ENCODE measurements around the gene SLC17A8.

The SLC17A8 gene

GRCh38 chr12:100455896-100456295 lies 99.0 kb downstream of the SLC17A8 start:
- ATAC-seq (replicated peaks) (no peak), DNase-seq (no peak)
- Mint-ChIP-seq H3K27ac (no peak overlapping the region), H3K4me1 (no peaks in the 10 kb centered on the region), H3K4me3 (no peak overlapping the region), H3K36me3 (no peaks in the 10 kb centered on the region), H3K9me3 (no peaks in the 10 kb centered on the region), H3K27me3 (peaks cover 5 to 13% of the 10 kb centered on the region in 2 donors)

GRCh38 chr12:100458191-100458590 lies 101.3 kb downstream of the SLC17A8 start:
- Mint-ChIP-seq H3K4me1 (no peaks in the 10 kb centered on the region), H3K4me3 (no peak overlapping the region), H3K27ac (no peak overlapping the region), H3K36me3 (no peaks in the 10 kb centered on the region), H3K9me3 (no peaks in the 10 kb centered on the region), H3K27me3 (peaks cover 0 to 8% of the 10 kb centered on the region in 2 donors)
- DNase-seq (no peak), ATAC-seq (replicated peaks) (no peak)

- no peak overlapping the region for H3K27ac Mint-ChIP-seq
- no peaks in the 10 kb centered on the region for H3K9me3 Mint-ChIP-seq
- DNase-seq (no peak), ATAC-seq (replicated peaks) (no peak)
- H3K36me3 Mint-ChIP-seq = no peaks in the 10 kb centered on the region
- H3K4me3 Mint-ChIP-seq = no peak overlapping the region
- H3K4me1 Mint-ChIP-seq = no peaks in the 10 kb centered on the region
- peaks cover 0 to 8% of the 10 kb centered on the region in 2 donors for H3K27me3 Mint-ChIP-seq
Measured at GRCh38 chr12:100460702-100461101, 103.8 kb downstream of the SLC17A8 start.

GRCh38 chr12:100461330-100461973 lies 104.6 kb downstream of the SLC17A8 start:
- no peak for DNase-seq
- Mint-ChIP-seq H3K27me3 (peaks cover 0 to 8% of the 10 kb centered on the region in 2 donors), H3K36me3 (no peaks in the 10 kb centered on the region), H3K4me3 (no peak overlapping the region), H3K27ac (no peak overlapping the region), H3K4me1 (no peaks in the 10 kb centered on the region), H3K9me3 (no peaks in the 10 kb centered on the region)
- no peak for ATAC-seq (replicated peaks)

GRCh38 chr12:100463661-100464060 lies 106.8 kb downstream of the SLC17A8 start:
- Mint-ChIP-seq H3K4me3 (no peak overlapping the region), H3K27ac (no peak overlapping the region), H3K36me3 (no peaks in the 10 kb centered on the region), H3K4me1 (no peaks in the 10 kb centered on the region), H3K27me3 (peaks cover 0 to 14% of the 10 kb centered on the region in 2 donors), H3K9me3 (no peaks in the 10 kb centered on the region)
- DNase-seq = no peak
- ATAC-seq (replicated peaks) = no peak

- H3K36me3 Mint-ChIP-seq = no peaks in the 10 kb centered on the region
Measured at GRCh38 chr12:100464529-100464928, 107.7 kb downstream of the SLC17A8 start.

GRCh38 chr12:100468126-100468525 lies 111.3 kb downstream of the SLC17A8 start:
- Mint-ChIP-seq H3K27me3 (peaks cover 12% of the 10 kb centered on the region in 2 donors), H3K36me3 (no peaks in the 10 kb centered on the region), H3K4me3 (no peak overlapping the region), H3K4me1 (no peaks in the 10 kb centered on the region), H3K27ac (no peak overlapping the region), H3K9me3 (no peaks in the 10 kb centered on the region)
- DNase-seq = no peak
- no peak for ATAC-seq (replicated peaks)

More at GRCh38 chr12:100464529-100464928, 107.7 kb downstream of the SLC17A8 start:
- Mint-ChIP-seq H3K27ac (no peak overlapping the region), H3K4me1 (no peaks in the 10 kb centered on the region), H3K9me3 (no peaks in the 10 kb centered on the region), H3K27me3 (peaks cover 0 to 14% of the 10 kb centered on the region in 2 donors), H3K4me3 (no peak overlapping the region)
- DNase-seq = no peak
- ATAC-seq (replicated peaks) = no peak
